IMR-90 (cell line): ENCODE results near the gene KDM1B. TPM values are rescaled to one million over a fixed set of nuclear protein-coding genes. Genes with fewer than 3 reads are reported as not detected.

ENCODE experiments used
- ATAC-seq: fragments of 200-7000 bp; cut with Tn5 transposase; 2 replicates; pipeline ENCODE4 v1.9.1; 2020; ENCODE audit warnings: low read depth, mild to moderate bottlenecking, moderate library complexity
- BruUV-seq: library from RNA; stranded (reverse); fragments of 400-500 nt; replicated peaks from 2 replicates; lab custom pipeline; 2021; lab: Mats Ljungman, UMichigan
- CTCF ChIA-PET: fragments of 300-600 bp; formaldehyde crosslinking; extraction: SDS; loops from one replicate; lab custom pipeline; 2021; ENCODE audit warnings: antibody characterized with exemption; lab: Yijun Ruan, JAX
- POLR2A ChIA-PET: fragments of 300-600 bp; sonication (Branson Sonifier 250); formaldehyde crosslinking; loops from one replicate; lab custom pipeline; 2022; ENCODE audit warnings: antibody characterized with exemption; ENCODE audit not compliant: unreplicated experiment; lab: Charles Lee
- DNase-seq: peaks from one replicate; pipeline ENCODE4 v3.0.0; 2013
- H2AFZ ChIP-seq: replicated peaks from 2 replicates; pipeline ENCODE3; 2013; ENCODE audit warnings: low read length, mild to moderate bottlenecking; ENCODE audit not compliant: poor library complexity
- H2AK5ac ChIP-seq: 2 replicates; pipeline ENCODE4 v1.6.1; 2013; ENCODE audit warnings: low read depth, low read length, inconsistent platforms
- H2AK9ac ChIP-seq: replicated peaks from 2 replicates; pipeline ENCODE3; 2013; ENCODE audit warnings: mild to moderate bottlenecking, low read depth, low read length, moderate library complexity; ENCODE audit not compliant: poor library complexity
- H2BK120ac ChIP-seq: 2 replicates; pipeline ENCODE4 v1.6.1; 2013; ENCODE audit warnings: low read depth, low read length, inconsistent platforms
- H2BK15ac ChIP-seq: 3 replicates; pipeline ENCODE4 v1.6.1; 2013; ENCODE audit warnings: low read depth, low read length, inconsistent platforms
- H2BK20ac ChIP-seq: 2 replicates; pipeline ENCODE4 v1.6.1; 2013; ENCODE audit warnings: low read depth, mild to moderate bottlenecking, inconsistent platforms, low read length, moderate library complexity
- H2BK5ac ChIP-seq: 2 replicates; pipeline ENCODE4 v1.6.1; 2013; ENCODE audit warnings: mild to moderate bottlenecking, low read depth, low read length, inconsistent platforms; ENCODE audit not compliant: poor library complexity, severe bottlenecking
- H3K14ac ChIP-seq: replicated peaks from 2 replicates; pipeline ENCODE4 v1.6.1; 2013; ENCODE audit warnings: low read depth, low read length, inconsistent platforms
- H3K18ac ChIP-seq: 2 replicates; pipeline ENCODE4 v1.6.1; 2013; ENCODE audit warnings: low read depth, low read length, control low read depth
- H3K23ac ChIP-seq: 2 replicates; pipeline ENCODE4 v1.6.1; 2013; ENCODE audit warnings: low read depth, low read length, inconsistent platforms
- H3K27ac ChIP-seq: 2 replicates; pipeline ENCODE4 v1.5.1; 2013; ENCODE audit warnings: mild to moderate bottlenecking, control low read depth, low read length; ENCODE audit not compliant: insufficient read depth
- H3K27me3 ChIP-seq: 2 replicates; pipeline ENCODE4 v1.6.1; 2013; ENCODE audit warnings: low read length; ENCODE audit not compliant: control insufficient read depth, insufficient read depth
- H3K36me3 ChIP-seq: 2 replicates; pipeline ENCODE4 v1.6.1; 2013; ENCODE audit warnings: low read length, mixed read lengths; ENCODE audit not compliant: control insufficient read depth, insufficient read depth
- H3K4ac ChIP-seq: 2 replicates; pipeline ENCODE4 v1.6.1; 2013; ENCODE audit warnings: low read depth, low read length, inconsistent platforms
- H3K4me1 ChIP-seq: 2 replicates; pipeline ENCODE4 v1.6.1; 2013; ENCODE audit warnings: low read length, mixed read lengths; ENCODE audit not compliant: control insufficient read depth, insufficient read depth
- H3K4me2 ChIP-seq: 2 replicates; pipeline ENCODE4 v1.6.1; 2013; ENCODE audit warnings: low read depth, mild to moderate bottlenecking, control low read depth, low read length, moderate library complexity
- H3K4me3 ChIP-seq: 2 replicates; pipeline ENCODE4 v1.5.1; 2013; ENCODE audit warnings: low read depth, mild to moderate bottlenecking, control low read depth, low read length, moderate library complexity; ENCODE audit not compliant: insufficient read depth
- H3K56ac ChIP-seq: 2 replicates; pipeline ENCODE4 v1.6.1; 2013; ENCODE audit warnings: low read length, inconsistent platforms; ENCODE audit not compliant: insufficient read depth; ENCODE audit errors: extremely low read depth
- H3K79me1 ChIP-seq, 2 experiments: 2 replicates each; pipeline ENCODE4 v1.6.1; 2013; ENCODE audit warnings: low read length in 2 of 2, inconsistent platforms in 1 of 2, low read depth in 1 of 2
- H3K9ac ChIP-seq: 2 replicates; pipeline ENCODE4 v1.6.1; 2013; ENCODE audit warnings: low read depth, low read length, control low read depth
- H3K9me1 ChIP-seq: 2 replicates; pipeline ENCODE4 v1.6.1; 2013; ENCODE audit warnings: low read length, inconsistent platforms; ENCODE audit not compliant: insufficient read depth
- H3K9me3 ChIP-seq: 2 replicates; pipeline ENCODE4 v1.6.1; 2013; ENCODE audit warnings: low read length; ENCODE audit not compliant: control insufficient read depth, insufficient read depth
- H4K20me1 ChIP-seq: 2 replicates; pipeline ENCODE4 v1.6.1; 2013; ENCODE audit warnings: low read length, inconsistent platforms; ENCODE audit not compliant: insufficient read depth
- H4K5ac ChIP-seq: 2 replicates; pipeline ENCODE4 v1.6.1; 2013; ENCODE audit warnings: mild to moderate bottlenecking, low read depth, low read length, control low read depth
- H4K8ac ChIP-seq, 2 experiments: 2 replicates each; pipeline ENCODE4 v1.6.1; 2013; ENCODE audit warnings: low read depth in 2 of 2, low read length in 2 of 2, control low read depth in 1 of 2, inconsistent platforms in 1 of 2
- H4K91ac ChIP-seq: 2 replicates; pipeline ENCODE4 v1.6.1; 2013; ENCODE audit warnings: low read depth, low read length, inconsistent platforms; ENCODE audit not compliant: insufficient read depth
- BHLHE40 ChIP-seq: fragments of 150-350 bp; IDR thresholded peaks from 2 replicates; pipeline ENCODE4 v1.6.1; 2016; ENCODE audit warnings: mild to moderate bottlenecking, low read depth, low read length
- FOS ChIP-seq: fragments of 150-350 bp; IDR thresholded peaks from 2 replicates; pipeline ENCODE4 v1.6.1; 2016; ENCODE audit warnings: low read depth, low read length
- MAFK ChIP-seq: IDR thresholded peaks from 2 replicates; pipeline ENCODE4 v1.6.1; 2012; ENCODE audit warnings: low read depth, low read length, improper control_type of control experiment
- MAZ ChIP-seq: IDR thresholded peaks from 2 replicates; pipeline ENCODE4 v1.6.1; 2012; ENCODE audit warnings: low read depth, mild to moderate bottlenecking, low read length, improper control_type of control experiment, moderate library complexity, borderline replicate concordance
- MXI1 ChIP-seq: IDR thresholded peaks from 2 replicates; pipeline ENCODE4 v1.6.1; 2012; ENCODE audit warnings: low read depth, mild to moderate bottlenecking, low read length, moderate library complexity, borderline replicate concordance
- NFE2L2 ChIP-seq: fragments of 150-350 bp; IDR thresholded peaks from 2 replicates; pipeline ENCODE4 v1.6.1; 2016; ENCODE audit warnings: low read depth, mild to moderate bottlenecking, low read length
- POLR2A ChIP-seq: IDR thresholded peaks from 2 replicates; pipeline ENCODE4 v1.6.1; 2012; ENCODE audit warnings: mild to moderate bottlenecking, low read depth, low read length
- RFX5 ChIP-seq: IDR thresholded peaks from 2 replicates; pipeline ENCODE4 v1.8.0; 2012; ENCODE audit warnings: low read depth, mild to moderate bottlenecking, low read length, moderate library complexity
- SMC3 ChIP-seq: fragments of 150-350 bp; IDR thresholded peaks from 2 replicates; pipeline ENCODE4 v1.6.1; 2016; ENCODE audit warnings: low read depth, mild to moderate bottlenecking, antibody characterized with exemption, low read length, moderate library complexity
- WGBS, 2 experiments: methylation state at CpG; one replicate each; pipeline versions ENCODE4 v1.1.5 to v1.1.7; 2013; ENCODE audit warnings: missing lambda C conversion rate in 2 of 2; ENCODE audit not compliant: insufficient read length in 1 of 2; ENCODE audit errors: extremely low coverage in 2 of 2; 5-methylcytosine and 5-hydroxymethylcytosine counted together
- dilution Hi-C: fragments of 300-500 bp; cut with HindIII; formaldehyde crosslinking; loops from one replicate; pipeline ENCODE4 v1.14.3; 2018; ENCODE audit warnings: low sequenced_read_pairs; ENCODE audit not compliant: unreplicated experiment
- in situ Hi-C: fragments of 300-500 bp; cut with MboI; formaldehyde crosslinking; loops from 3 replicates; pipeline ENCODE4 v1.14.3; 2019; ENCODE audit warnings: low sequenced_read_pairs, inconsistent platforms, mixed read lengths
- intact Hi-C: fragments of 100-400 bp; cut with micrococcal nuclease; formaldehyde crosslinking; loops from 2 replicates; pipeline ENCODE4 v1.10.0; 2022
- polyA plus RNA-seq, 3 experiments: library from polyadenylated mRNA; depleted of rRNA; stranded (reverse); fragments of >200 nt; gene quantifications; 2 replicates each; pipeline ENCODE4 v1.2.3, GENCODE V29; 2012; ENCODE audit warnings: low replicate concordance in 1 of 3
- total RNA-seq: library from RNA; depleted of rRNA; stranded (reverse); fragments of >200 nt; gene quantifications from 2 replicates; pipeline ENCODE4 v1.2.3, GENCODE V29; 2012
- TF ChIP-seq, protein P1 (sequence below): fragments of 150-350 bp; IDR thresholded peaks from 2 replicates; pipeline ENCODE4 v1.6.1; 2017; ENCODE audit warnings: mild to moderate bottlenecking, antibody characterized with exemption, low read length, low read depth
- TF ChIP-seq, protein P2 (sequence below): conservative IDR thresholded peaks from 2 replicates; pipeline ENCODE4 v1.5.1; 2012; ENCODE audit warnings: mild to moderate bottlenecking, low read depth, low read length, improper control_type of control experiment

Gene KDM1B
- total and polyA plus RNA-seq, 2 of the 4 experiments (the other 2 are of a cell fraction), result 13.2 to 16.7 TPM

DNA sequence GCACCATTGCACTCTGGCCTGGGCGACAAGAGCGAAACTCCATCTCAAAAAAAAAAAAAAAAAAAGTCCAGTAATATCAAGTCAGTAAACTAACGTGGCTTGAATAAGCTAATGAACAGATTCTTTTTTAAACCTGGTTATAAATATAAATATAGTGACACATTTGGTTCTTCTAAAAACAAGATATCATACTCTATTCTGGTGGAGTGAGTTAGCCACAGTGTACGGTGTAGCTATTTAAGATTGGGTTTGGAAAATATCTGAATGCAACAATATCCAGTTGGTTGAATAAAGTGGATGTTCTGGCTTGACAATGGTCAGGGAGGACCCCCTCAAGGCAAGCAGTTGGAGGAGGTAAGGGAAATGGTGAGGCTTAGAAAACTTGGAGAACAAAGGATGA lies 115.0 kb downstream of the KDM1B start:
- Histone ChIP-seq H2AFZ (no peak overlapping the region), H2AK9ac (no peak overlapping the region), H2BK5ac (no peak overlapping the region), H3K9me3 (no peaks in the 10 kb centered on the region; the same call in 1 of the 2 replicates), H3K4me1 (0 out of 2 replicates have a peak, but pooled peaks cover 2% of the 10 kb centered on the region), H2BK120ac (no peak overlapping the region), H3K9me1 (no peaks in the 10 kb centered on the region), H3K9ac (no peak overlapping the region), H3K27me3 (peaks cover 3% of the 10 kb centered on the region), H3K36me3 (no peaks in the 10 kb centered on the region), H2BK15ac (no peak overlapping the region), H3K4me2 (no peak overlapping the region), H3K4me3 (no peak overlapping the region), H3K4ac (no peak overlapping the region), H2BK20ac (no peak overlapping the region), H3K23ac (no peak overlapping the region), H2AK5ac (no peak overlapping the region), H3K27ac (no peak overlapping the region), H4K8ac (no peak overlapping the region), H3K56ac (no peak overlapping the region), H3K79me1 (peaks cover 0 to 1% of the 10 kb centered on the region in 2 experiments; a peak in 1 of 4 replicates), H3K14ac (no peak overlapping the region), H4K5ac (no peak overlapping the region), H4K20me1 (no peaks in the 10 kb centered on the region), H3K18ac (no peak overlapping the region), H4K91ac (no peak overlapping the region)
- BruUV-seq, result no TSS peak
- intact Hi-C loops, result no loop called here
- TF ChIP-seq RFX5 (no peak), MAFK (no peak), FOS (no peak), NFE2L2 (no peak), SMC3 (no peak), BHLHE40 (no peak), MXI1 (no peak), POLR2A (no peak), MAZ (no peak)
- TF ChIP-seq, protein P1, sequence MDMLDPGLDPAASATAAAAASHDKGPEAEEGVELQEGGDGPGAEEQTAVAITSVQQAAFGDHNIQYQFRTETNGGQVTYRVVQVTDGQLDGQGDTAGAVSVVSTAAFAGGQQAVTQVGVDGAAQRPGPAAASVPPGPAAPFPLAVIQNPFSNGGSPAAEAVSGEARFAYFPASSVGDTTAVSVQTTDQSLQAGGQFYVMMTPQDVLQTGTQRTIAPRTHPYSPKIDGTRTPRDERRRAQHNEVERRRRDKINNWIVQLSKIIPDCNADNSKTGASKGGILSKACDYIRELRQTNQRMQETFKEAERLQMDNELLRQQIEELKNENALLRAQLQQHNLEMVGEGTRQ, result no peak
- TF ChIP-seq, protein P2, sequence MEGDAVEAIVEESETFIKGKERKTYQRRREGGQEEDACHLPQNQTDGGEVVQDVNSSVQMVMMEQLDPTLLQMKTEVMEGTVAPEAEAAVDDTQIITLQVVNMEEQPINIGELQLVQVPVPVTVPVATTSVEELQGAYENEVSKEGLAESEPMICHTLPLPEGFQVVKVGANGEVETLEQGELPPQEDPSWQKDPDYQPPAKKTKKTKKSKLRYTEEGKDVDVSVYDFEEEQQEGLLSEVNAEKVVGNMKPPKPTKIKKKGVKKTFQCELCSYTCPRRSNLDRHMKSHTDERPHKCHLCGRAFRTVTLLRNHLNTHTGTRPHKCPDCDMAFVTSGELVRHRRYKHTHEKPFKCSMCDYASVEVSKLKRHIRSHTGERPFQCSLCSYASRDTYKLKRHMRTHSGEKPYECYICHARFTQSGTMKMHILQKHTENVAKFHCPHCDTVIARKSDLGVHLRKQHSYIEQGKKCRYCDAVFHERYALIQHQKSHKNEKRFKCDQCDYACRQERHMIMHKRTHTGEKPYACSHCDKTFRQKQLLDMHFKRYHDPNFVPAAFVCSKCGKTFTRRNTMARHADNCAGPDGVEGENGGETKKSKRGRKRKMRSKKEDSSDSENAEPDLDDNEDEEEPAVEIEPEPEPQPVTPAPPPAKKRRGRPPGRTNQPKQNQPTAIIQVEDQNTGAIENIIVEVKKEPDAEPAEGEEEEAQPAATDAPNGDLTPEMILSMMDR, result no peak
- ATAC-seq (no peak), DNase-seq (no peak)
- CTCF ChIA-PET, result no interaction called here
- dilution Hi-C loops, result no loop called here
- POLR2A ChIA-PET, result no interaction called here
- WGBS, 2 experiments, result no CpG with 5 or more reads among the region's 4 CpGs
- in situ Hi-C loops, result no loop called here
